HEK293T (cell line): Measurements from ENCODE around the gene EPHA10.

Source experiments
- ARNT ChIP-seq: fragments of 450-650 bp; IDR thresholded peaks from 2 replicates; pipeline ENCODE4 v1.6.1; 2017; ENCODE audit warnings: mild to moderate bottlenecking
- BHLHE40 ChIP-seq: fragments of 450-650 bp; IDR thresholded peaks from 2 replicates; pipeline ENCODE4 v1.6.1; 2016; ENCODE audit warnings: mild to moderate bottlenecking, moderate library complexity, borderline replicate concordance
- ELF4 ChIP-seq: fragments of 450-650 bp; IDR thresholded peaks from 2 replicates; pipeline ENCODE4 v1.6.1; 2017; ENCODE audit warnings: antibody characterized with exemption
- FOXA1 ChIP-seq: fragments of 450-650 bp; IDR thresholded peaks from 2 replicates; pipeline ENCODE4 v1.6.1; 2016; ENCODE audit warnings: mild to moderate bottlenecking
- FOXK2 ChIP-seq: fragments of 450-650 bp; IDR thresholded peaks from 2 replicates; pipeline ENCODE4 v1.6.1; 2016; ENCODE audit warnings: mild to moderate bottlenecking
- FOXM1 ChIP-seq: fragments of 450-650 bp; IDR thresholded peaks from 2 replicates; pipeline ENCODE4 v1.6.1; 2017; ENCODE audit warnings: mild to moderate bottlenecking, borderline replicate concordance
- SP1 ChIP-seq: fragments of 450-650 bp; IDR thresholded peaks from 2 replicates; pipeline ENCODE4 v1.6.1; 2017
- TARDBP ChIP-seq: fragments of 450-650 bp; IDR thresholded peaks from 2 replicates; pipeline ENCODE4 v1.6.1; 2016
- ZNF384 ChIP-seq: fragments of 450-650 bp; IDR thresholded peaks from 2 replicates; pipeline ENCODE4 v1.6.1; 2016

GRCh38 chr1:37752583-37753471, 12.1 kb downstream of the EPHA10 start:
- TF ChIP-seq ZNF384 (no peak), FOXM1 (no peak), TARDBP (no peak), ELF4 (no peak), FOXA1 (no peak), ARNT (no peak), FOXK2 (no peak), BHLHE40 (no peak), SP1 (no peak)
